Mesenchymal stem cell (in vitro differentiated cells and primary cell): ENCODE results near the gene C9orf152.

Experiments used
- DNase-seq: peaks from one replicate; pipeline ENCODE4 v3.0.0-alpha.2; 2013
- H2AFZ ChIP-seq: one replicate; pipeline ENCODE4 v1.6.1; 2013; ENCODE audit warnings: low read depth, mild to moderate bottlenecking, control low read depth, inconsistent platforms, low read length, moderate library complexity
- H2AK5ac ChIP-seq: 2 replicates; pipeline ENCODE4 v1.6.1; 2013; ENCODE audit warnings: low read length, moderate library complexity, mild to moderate bottlenecking, inconsistent platforms; ENCODE audit not compliant: severe bottlenecking
- H2BK120ac ChIP-seq: one replicate; pipeline ENCODE4 v1.6.1; 2013; ENCODE audit warnings: low read depth, mild to moderate bottlenecking, inconsistent platforms, low read length, moderate library complexity
- H2BK12ac ChIP-seq, 2 experiments: one replicate each; pipeline ENCODE4 v1.6.1; 2013; ENCODE audit warnings: inconsistent platforms in 2 of 2, low read length in 2 of 2, mild to moderate bottlenecking in 2 of 2, moderate library complexity in 2 of 2, control low read depth in 1 of 2
- H2BK15ac ChIP-seq: one replicate; pipeline ENCODE4 v1.6.1; 2013; ENCODE audit warnings: mild to moderate bottlenecking, low read depth, inconsistent platforms; ENCODE audit not compliant: poor library complexity, severe bottlenecking
- H2BK5ac ChIP-seq: 2 replicates; pipeline ENCODE4 v1.6.1; 2013; ENCODE audit warnings: low read depth, mild to moderate bottlenecking, low read length, control low read depth, inconsistent platforms; ENCODE audit not compliant: poor library complexity, severe bottlenecking
- H3K14ac ChIP-seq, 2 experiments: one replicate each; pipeline ENCODE4 v1.6.1; 2013; ENCODE audit warnings: inconsistent platforms in 2 of 2, low read length in 2 of 2, control low read depth in 1 of 2, mild to moderate bottlenecking in 1 of 2, moderate library complexity in 1 of 2
- H3K18ac ChIP-seq, 2 experiments: one replicate each; pipeline ENCODE4 v1.6.1; 2013; ENCODE audit warnings: inconsistent platforms in 2 of 2, low read length in 2 of 2, control low read depth in 1 of 2, low read depth in 1 of 2, mild to moderate bottlenecking in 1 of 2
- H3K23ac ChIP-seq, 2 experiments: one replicate each; pipeline ENCODE4 v1.6.1; 2013; ENCODE audit warnings: inconsistent platforms in 2 of 2, low read length in 2 of 2, mild to moderate bottlenecking in 2 of 2, moderate library complexity in 2 of 2, control low read depth in 1 of 2
- H3K27ac ChIP-seq: 2 replicates; pipeline ENCODE4 v1.5.1; 2013; ENCODE audit warnings: mild to moderate bottlenecking, moderate library complexity, low read length, control low read depth, inconsistent platforms; ENCODE audit not compliant: poor library complexity, severe bottlenecking
- H3K27me3 ChIP-seq, 2 experiments: 2 replicates each; pipeline versions ENCODE4 v1.6.1 to v1.7.0; 2013; ENCODE audit warnings: low read length in 2 of 2, mild to moderate bottlenecking in 2 of 2, moderate library complexity in 2 of 2, control low read depth in 1 of 2, inconsistent platforms in 1 of 2; ENCODE audit not compliant: control insufficient read depth in 1 of 2, insufficient read depth in 1 of 2
- H3K36me3 ChIP-seq, 2 experiments: 2 replicates each; pipeline versions ENCODE4 v1.6.1 to v1.7.0; 2013; ENCODE audit warnings: low read length in 2 of 2, control low read depth in 1 of 2, inconsistent platforms in 1 of 2, low read depth in 1 of 2, mild to moderate bottlenecking in 1 of 2; ENCODE audit not compliant: insufficient read depth in 2 of 2, control insufficient read depth in 1 of 2
- H3K4ac ChIP-seq, 2 experiments: one replicate each; pipeline ENCODE4 v1.6.1; 2013; ENCODE audit warnings: inconsistent platforms in 2 of 2, low read length in 2 of 2, mild to moderate bottlenecking in 2 of 2, moderate library complexity in 2 of 2, control low read depth in 1 of 2, low read depth in 1 of 2
- H3K4me1 ChIP-seq: 2 replicates; pipeline ENCODE4 v1.6.1; 2013; ENCODE audit warnings: low read depth, low read length, control low read depth; ENCODE audit not compliant: control insufficient read depth, insufficient read depth
- H3K4me2 ChIP-seq: 2 replicates; pipeline ENCODE4 v1.6.1; 2013; ENCODE audit warnings: low read length, mild to moderate bottlenecking, inconsistent platforms; ENCODE audit not compliant: poor library complexity, severe bottlenecking
- H3K4me3 ChIP-seq, 2 experiments: 2 replicates each; pipeline versions ENCODE4 v1.5.1 to v1.7.0; 2013; ENCODE audit warnings: low read length in 2 of 2, mild to moderate bottlenecking in 2 of 2, control low read depth in 1 of 2, low read depth in 1 of 2; ENCODE audit not compliant: insufficient read depth in 1 of 2
- H3K79me1 ChIP-seq: replicated peaks from 2 replicates; pipeline ENCODE4 v1.6.1; 2013; ENCODE audit warnings: mild to moderate bottlenecking, control low read depth, low read length, inconsistent platforms; ENCODE audit not compliant: poor library complexity, severe bottlenecking
- H3K9ac ChIP-seq: 2 replicates; pipeline ENCODE4 v1.7.0; 2013; ENCODE audit warnings: mild to moderate bottlenecking, low read length, moderate library complexity
- H3K9me3 ChIP-seq: 2 replicates; pipeline ENCODE4 v1.7.0; 2013; ENCODE audit warnings: mild to moderate bottlenecking, low read length; ENCODE audit not compliant: control insufficient read depth
- H4K8ac ChIP-seq: one replicate; pipeline ENCODE4 v1.6.1; 2013; ENCODE audit warnings: inconsistent platforms, mild to moderate bottlenecking, low read length, moderate library complexity
- H4K91ac ChIP-seq: one replicate; pipeline ENCODE4 v1.6.1; 2013; ENCODE audit warnings: mild to moderate bottlenecking, low read length, inconsistent platforms
- WGBS: methylation state at CpG from one replicate; pipeline ENCODE4 v1.1.7; 2013; ENCODE audit warnings: mixed read lengths; 5-methylcytosine and 5-hydroxymethylcytosine counted together

C9orf152 gene

DNA sequence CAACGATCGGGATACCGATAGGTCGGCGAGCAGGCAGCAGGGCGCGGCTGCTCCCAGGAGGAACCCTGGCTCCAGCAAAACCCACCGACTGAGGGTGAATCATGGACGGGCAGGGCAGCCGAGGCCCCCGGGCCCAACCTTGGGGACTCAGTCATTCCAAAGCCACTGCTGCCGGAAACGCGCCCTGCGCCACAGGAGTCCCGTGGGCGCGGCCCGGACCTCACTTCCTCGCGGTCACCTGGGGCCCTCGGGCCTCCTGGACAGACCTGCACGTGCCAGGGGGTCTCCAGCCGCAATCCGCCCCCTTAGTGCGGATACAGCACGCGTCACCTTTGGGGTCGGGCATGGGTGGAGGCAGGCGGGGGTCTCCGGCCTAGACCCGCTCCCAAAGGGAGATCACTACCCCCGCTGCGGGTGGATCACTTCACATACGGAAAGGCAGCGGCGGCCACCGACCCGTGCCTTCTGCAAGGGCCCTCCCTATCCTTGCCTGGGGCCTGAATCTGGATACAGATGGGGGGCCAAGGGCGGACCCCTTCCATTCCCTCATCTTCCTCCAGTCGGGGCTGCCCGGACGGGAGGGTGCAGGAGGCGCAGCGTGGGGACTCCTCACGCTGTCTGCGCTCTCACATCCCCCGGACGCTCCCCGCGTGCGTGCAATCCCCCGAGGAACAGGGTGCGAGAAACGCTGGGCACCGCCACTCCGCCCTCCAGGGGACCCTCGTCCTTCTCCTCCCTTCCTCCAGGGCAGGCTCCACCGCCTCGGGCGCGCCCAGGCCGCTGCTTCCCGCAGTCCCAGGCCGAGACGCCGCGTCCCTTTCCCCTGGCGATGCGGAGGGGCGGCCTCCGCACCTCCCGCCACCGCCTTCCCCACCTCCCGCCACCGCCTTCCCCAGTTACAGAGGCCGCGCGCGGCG is 47.8 kb upstream of the C9orf152 start:
- Histone ChIP-seq H2BK12ac (peak overlapping the region in 1 of 2 experiments; percentile 75), H3K23ac (peak overlapping the region in 1 of 2 experiments; percentile 75), H2BK120ac (peak overlapping the region; percentile 85), H3K4me3 (peak overlapping the region; percentile 82 to 93), H3K9ac (peak overlapping the region; percentile 97), H2AK5ac (no peak overlapping the region), H3K4ac (peak overlapping the region; percentile 57 to 61), H2BK5ac (peak overlapping the region; percentile 15), H2BK15ac (no peak overlapping the region), H3K4me2 (peak overlapping the region; percentile 49), H3K36me3 (peaks cover 0 to 6% of the 10 kb centered on the region in 2 experiments), H4K91ac (peak overlapping the region; percentile 88), H3K27me3 (no peaks in the 10 kb centered on the region), H3K9me3 (no peaks in the 10 kb centered on the region), H4K8ac (peak overlapping the region; percentile 90), H2AFZ (no peak overlapping the region), H3K4me1 (peaks cover 14% of the 10 kb centered on the region), H3K27ac (peak overlapping the region; percentile 88), H3K79me1 (peaks cover 1% of the 10 kb centered on the region), H3K14ac (peak overlapping the region in 1 of 2 experiments; percentile 86), H3K18ac (peak overlapping the region; percentile 6 to 86)
- DNase-seq = peak; percentile 61
- under 1% methylated on average over 76 of the region's 81 CpGs for WGBS

DNA sequence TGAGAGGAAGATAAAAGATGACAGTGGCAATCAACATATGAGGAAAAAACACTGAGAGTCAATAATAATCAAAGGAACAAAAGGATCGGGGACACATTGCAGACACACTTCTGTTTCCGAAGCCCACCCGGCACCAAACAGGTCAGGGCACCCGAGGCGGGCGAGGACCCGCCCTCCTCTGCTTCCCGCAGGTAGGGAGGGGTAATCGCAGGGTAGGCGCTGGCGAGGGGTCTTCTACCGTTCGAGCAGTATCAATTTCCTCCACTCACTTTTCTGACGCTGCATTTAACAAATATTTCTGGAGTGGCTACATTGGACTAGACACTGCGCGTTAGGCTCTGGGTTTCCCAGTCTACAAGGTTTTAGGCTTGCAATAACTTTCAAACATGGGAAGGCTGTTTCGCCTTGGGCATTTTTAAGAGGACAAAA is 47.1 kb upstream of the C9orf152 start:
- WGBS = 3% methylated on average over 17 of the region's 17 CpGs
- peak overlapping the region; percentile 49 for H3K4me2 ChIP-seq

DNA sequence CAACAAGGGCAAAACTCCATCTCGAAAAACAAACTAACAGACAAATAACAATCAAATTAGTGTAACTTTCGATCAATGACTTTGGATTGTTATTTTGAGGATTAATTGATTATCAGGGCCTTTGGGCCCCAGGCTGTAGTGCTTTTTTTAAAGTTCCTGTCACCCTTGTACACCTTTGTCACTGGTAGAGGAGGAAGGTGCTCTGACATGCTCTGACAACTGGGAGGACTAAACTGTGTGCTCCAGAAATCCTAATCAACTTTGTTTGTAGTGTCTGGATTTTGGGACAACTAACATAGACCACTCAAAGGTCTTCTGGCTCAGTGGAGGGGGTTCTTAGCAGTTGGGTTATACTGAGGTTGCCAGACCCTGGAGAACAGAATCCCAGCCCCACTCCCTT is 46.5 kb upstream of the C9orf152 start:
- Histone ChIP-seq H2AK5ac (peak overlapping the region; percentile 21), H2BK120ac (no peak overlapping the region), H2BK12ac (no peak overlapping the region), H2AFZ (no peak overlapping the region), H3K27me3 (no peaks in the 10 kb centered on the region), H4K8ac (no peak overlapping the region), H3K36me3 (peaks cover 5 to 19% of the 10 kb centered on the region in 2 experiments), H3K14ac (no peak overlapping the region), H3K9ac (peak overlapping the region; percentile 97), H2BK5ac (no peak overlapping the region), H3K4me2 (peak overlapping the region; percentile 49), H2BK15ac (no peak overlapping the region), H3K9me3 (no peaks in the 10 kb centered on the region), H4K91ac (no peak overlapping the region), H3K4me3 (peak overlapping the region in 1 of 2 experiments; percentile 93), H3K4ac (no peak overlapping the region), H3K18ac (no peak overlapping the region), H3K27ac (no peak overlapping the region), H3K23ac (no peak overlapping the region), H3K79me1 (peaks cover 1% of the 10 kb centered on the region), H3K4me1 (peaks cover 17% of the 10 kb centered on the region)
- DNase-seq = no peak
- 100% methylated on average over 1 of the region's 2 CpGs for WGBS

More for the DNA sequence above, 47.1 kb upstream of the C9orf152 start:
- Histone ChIP-seq H3K4me3 (peak overlapping the region; percentile 82 to 93), H3K4ac (peak overlapping the region; percentile 57 to 61), H3K27ac (peak overlapping the region; percentile 59), H3K14ac (peak overlapping the region in 1 of 2 experiments; percentile 78), H3K18ac (peak overlapping the region; percentile 6 to 86), H4K8ac (peak overlapping the region; percentile 73), H3K36me3 (peaks cover 0 to 13% of the 10 kb centered on the region in 2 experiments), H2BK5ac (no peak overlapping the region), H4K91ac (peak overlapping the region; percentile 45), H3K9me3 (no peaks in the 10 kb centered on the region), H3K27me3 (no peaks in the 10 kb centered on the region), H3K4me1 (peaks cover 14% of the 10 kb centered on the region), H3K23ac (peak overlapping the region in 1 of 2 experiments; percentile 75), H2AFZ (no peak overlapping the region), H2BK120ac (no peak overlapping the region), H2BK15ac (no peak overlapping the region), H3K9ac (peak overlapping the region; percentile 97), H2BK12ac (no peak overlapping the region), H2AK5ac (no peak overlapping the region), H3K79me1 (peaks cover 1% of the 10 kb centered on the region)
- DNase-seq = no peak

GRCh38 chr9:110252509-110253139 is 44.7 kb upstream of the C9orf152 start:
- H2BK5ac ChIP-seq = no peak overlapping the region
- H3K9ac ChIP-seq = peak overlapping the region; percentile 97
- H3K4me1 ChIP-seq = peaks cover 12% of the 10 kb centered on the region
- H2BK120ac ChIP-seq = no peak overlapping the region
- no peak overlapping the region for H2BK15ac ChIP-seq
- no peak overlapping the region for H4K91ac ChIP-seq
- H4K8ac ChIP-seq = no peak overlapping the region
- H2AFZ ChIP-seq = no peak overlapping the region
- no peaks in the 10 kb centered on the region for H3K27me3 ChIP-seq
- DNase-seq = peak; percentile 60
- no peak overlapping the region for H3K18ac ChIP-seq
- H3K4me2 ChIP-seq = no peak overlapping the region
- H3K23ac ChIP-seq = no peak overlapping the region
- H3K36me3 ChIP-seq = peaks cover 7 to 37% of the 10 kb centered on the region in 2 experiments
- no peak overlapping the region for H3K27ac ChIP-seq
- H2AK5ac ChIP-seq = no peak overlapping the region
- 82% methylated on average over 10 of the region's 10 CpGs for WGBS
- no peak overlapping the region for H3K14ac ChIP-seq
- H3K79me1 ChIP-seq = peaks cover 2% of the 10 kb centered on the region
- no peaks in the 10 kb centered on the region for H3K9me3 ChIP-seq
- no peak overlapping the region for H3K4ac ChIP-seq
- peak overlapping the region in 1 of 2 experiments; percentile 93 for H3K4me3 ChIP-seq
- H2BK12ac ChIP-seq = no peak overlapping the region
